Tibial nerve (tissue), 4 donors: ENCODE results near the gene SRPK2.

ENCODE experiments used
- EP300 ChIP-seq, 2 donors: sonication (generic); formaldehyde crosslinking; IDR thresholded peaks; one replicate each; pipeline ENCODE4 v1.6.1; 2017; ENCODE audit warnings: antibody characterized with exemption in 2 of 2, mild to moderate bottlenecking in 1 of 2
- POLR2A ChIP-seq, 2 donors: fragments of 450-650 bp; IDR thresholded peaks; one replicate each; pipeline ENCODE4 v1.6.1; 2017; ENCODE audit warnings: antibody characterized with exemption in 2 of 2, mild to moderate bottlenecking in 2 of 2, moderate library complexity in 2 of 2
- TF ChIP-seq, protein P1 (sequence below), 5 experiments: fragments of 200-600 bp in 3 of 5; fragments of 450-650 bp in 2 of 5; sonication (generic) in 3 of 5; IDR thresholded peaks; one replicate each; pipeline ENCODE4 v1.5.1; 2016 to 2019; ENCODE audit warnings: antibody characterized with exemption in 5 of 5, mild to moderate bottlenecking in 3 of 5, moderate library complexity in 2 of 5

DNA sequence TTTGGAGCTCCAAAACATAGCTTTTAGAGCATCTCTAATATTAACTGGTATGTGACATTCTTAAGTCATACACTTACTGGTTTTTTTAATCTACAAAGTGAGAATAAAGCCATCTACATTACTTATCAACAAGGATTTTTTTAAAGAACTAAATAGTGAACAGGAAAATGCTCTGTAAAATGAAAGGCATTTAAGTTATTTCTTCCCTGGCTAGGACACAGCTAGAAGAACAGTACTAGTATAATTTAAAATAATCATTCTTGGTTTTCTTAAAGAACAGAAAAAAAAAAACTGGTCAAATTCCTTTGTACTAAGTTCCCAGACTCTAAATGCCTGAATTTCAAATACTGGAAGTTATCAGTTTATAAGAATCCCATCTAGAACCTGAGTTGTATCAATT is 139.5 kb downstream of the SRPK2 start:
- TF ChIP-seq, protein P1, sequence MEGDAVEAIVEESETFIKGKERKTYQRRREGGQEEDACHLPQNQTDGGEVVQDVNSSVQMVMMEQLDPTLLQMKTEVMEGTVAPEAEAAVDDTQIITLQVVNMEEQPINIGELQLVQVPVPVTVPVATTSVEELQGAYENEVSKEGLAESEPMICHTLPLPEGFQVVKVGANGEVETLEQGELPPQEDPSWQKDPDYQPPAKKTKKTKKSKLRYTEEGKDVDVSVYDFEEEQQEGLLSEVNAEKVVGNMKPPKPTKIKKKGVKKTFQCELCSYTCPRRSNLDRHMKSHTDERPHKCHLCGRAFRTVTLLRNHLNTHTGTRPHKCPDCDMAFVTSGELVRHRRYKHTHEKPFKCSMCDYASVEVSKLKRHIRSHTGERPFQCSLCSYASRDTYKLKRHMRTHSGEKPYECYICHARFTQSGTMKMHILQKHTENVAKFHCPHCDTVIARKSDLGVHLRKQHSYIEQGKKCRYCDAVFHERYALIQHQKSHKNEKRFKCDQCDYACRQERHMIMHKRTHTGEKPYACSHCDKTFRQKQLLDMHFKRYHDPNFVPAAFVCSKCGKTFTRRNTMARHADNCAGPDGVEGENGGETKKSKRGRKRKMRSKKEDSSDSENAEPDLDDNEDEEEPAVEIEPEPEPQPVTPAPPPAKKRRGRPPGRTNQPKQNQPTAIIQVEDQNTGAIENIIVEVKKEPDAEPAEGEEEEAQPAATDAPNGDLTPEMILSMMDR (IDR thresholded peaks at IDR 0.05) = no peak
- TF ChIP-seq POLR2A (IDR thresholded peaks at IDR 0.05) (no peak), EP300 (IDR thresholded peaks at IDR 0.05) (no peak)
